Skin epidermis (tissue), 12 donors: ENCODE measurements around the gene GSTT2B.
"Not testable (repeated sequence)": the region's sequence is repeated elsewhere in the genome, so short reads cannot be mapped to it uniquely, and the experiment has no call there.

Source experiments
- H3K27ac ChIP-seq, 21 experiments: fragments of 200-600 bp; sonication (generic) in 11 of 21; one replicate each; pipeline ENCODE4 v1.5.0; 2020; ENCODE audit warnings: mild to moderate bottlenecking in 3 of 21, inconsistent platforms in 2 of 21, moderate library complexity in 2 of 21
- H3K4me3 ChIP-seq, 7 experiments: fragments of 200-600 bp; sonication (generic) in 2 of 7; one replicate each; pipeline ENCODE4 v1.5.0; 2020; ENCODE audit warnings: inconsistent platforms in 2 of 7, mild to moderate bottlenecking in 2 of 7, moderate library complexity in 1 of 7

Gene GSTT2B, protein sequence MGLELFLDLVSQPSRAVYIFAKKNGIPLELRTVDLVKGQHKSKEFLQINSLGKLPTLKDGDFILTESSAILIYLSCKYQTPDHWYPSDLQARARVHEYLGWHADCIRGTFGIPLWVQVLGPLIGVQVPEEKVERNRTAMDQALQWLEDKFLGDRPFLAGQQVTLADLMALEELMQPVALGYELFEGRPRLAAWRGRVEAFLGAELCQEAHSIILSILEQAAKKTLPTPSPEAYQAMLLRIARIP

DNA sequence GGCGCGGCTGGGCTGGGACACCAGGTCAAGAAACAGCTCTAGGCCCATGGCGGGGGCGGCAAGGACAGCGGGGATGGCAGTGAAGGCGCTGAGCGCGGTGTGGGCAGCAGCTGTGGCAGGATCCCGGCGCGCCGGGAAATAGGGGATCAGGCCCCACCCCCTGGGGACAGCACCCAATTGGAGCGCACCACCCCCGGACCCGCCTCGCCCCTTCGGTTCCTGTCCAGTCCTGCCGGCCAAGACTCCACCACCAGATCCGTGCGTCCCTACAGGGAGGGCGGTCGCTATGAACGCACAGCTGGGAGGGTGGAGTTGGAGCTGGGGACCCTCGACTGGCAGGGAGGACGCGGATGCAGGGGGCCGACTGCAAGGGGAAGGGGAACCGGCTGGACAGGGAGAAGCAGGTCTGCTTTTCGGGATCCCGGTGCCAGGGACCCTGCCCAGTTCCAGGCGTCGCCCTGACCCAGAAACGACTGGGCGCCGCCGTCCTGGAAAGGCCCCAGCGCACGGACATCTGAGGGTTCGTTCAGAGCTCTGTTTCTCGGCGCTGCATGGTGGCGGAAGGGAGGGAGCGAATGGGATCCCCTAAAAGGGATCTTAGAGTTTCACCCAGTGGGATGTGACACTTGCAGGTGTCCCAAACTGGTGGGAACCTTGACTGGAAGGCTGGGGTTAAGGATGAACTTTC is at the start of gene GSTT2B:
Gene GSTT2B (minus strand): TSS at position 112 of the 688 bp plus-strand sequence. CDS start 64 bp downstream, at position 48.
- not testable (repeated sequence) for H3K4me3 ChIP-seq, H3K27ac ChIP-seq

DNA sequence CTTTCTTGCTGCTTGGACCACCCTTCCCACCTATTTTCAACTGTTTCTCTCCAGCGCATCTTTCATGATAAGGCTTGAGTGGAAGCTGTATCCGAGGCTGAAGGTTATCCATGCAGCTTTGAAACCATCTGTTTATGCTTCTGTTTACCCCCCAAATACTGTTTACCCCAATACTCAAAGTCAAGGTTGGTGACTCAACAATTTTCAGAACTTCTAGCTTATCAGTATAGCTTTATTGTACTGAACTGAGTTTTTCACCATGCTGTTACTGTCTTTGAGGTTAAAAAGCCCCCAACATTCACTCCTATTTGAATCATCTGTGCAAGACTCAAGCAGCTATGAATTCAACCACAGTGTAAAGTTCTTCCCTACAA is 49.0 kb upstream of the GSTT2B start:
- H3K27ac ChIP-seq, result no peak overlapping the region
- H3K4me3 ChIP-seq, result no peak overlapping the region

DNA sequence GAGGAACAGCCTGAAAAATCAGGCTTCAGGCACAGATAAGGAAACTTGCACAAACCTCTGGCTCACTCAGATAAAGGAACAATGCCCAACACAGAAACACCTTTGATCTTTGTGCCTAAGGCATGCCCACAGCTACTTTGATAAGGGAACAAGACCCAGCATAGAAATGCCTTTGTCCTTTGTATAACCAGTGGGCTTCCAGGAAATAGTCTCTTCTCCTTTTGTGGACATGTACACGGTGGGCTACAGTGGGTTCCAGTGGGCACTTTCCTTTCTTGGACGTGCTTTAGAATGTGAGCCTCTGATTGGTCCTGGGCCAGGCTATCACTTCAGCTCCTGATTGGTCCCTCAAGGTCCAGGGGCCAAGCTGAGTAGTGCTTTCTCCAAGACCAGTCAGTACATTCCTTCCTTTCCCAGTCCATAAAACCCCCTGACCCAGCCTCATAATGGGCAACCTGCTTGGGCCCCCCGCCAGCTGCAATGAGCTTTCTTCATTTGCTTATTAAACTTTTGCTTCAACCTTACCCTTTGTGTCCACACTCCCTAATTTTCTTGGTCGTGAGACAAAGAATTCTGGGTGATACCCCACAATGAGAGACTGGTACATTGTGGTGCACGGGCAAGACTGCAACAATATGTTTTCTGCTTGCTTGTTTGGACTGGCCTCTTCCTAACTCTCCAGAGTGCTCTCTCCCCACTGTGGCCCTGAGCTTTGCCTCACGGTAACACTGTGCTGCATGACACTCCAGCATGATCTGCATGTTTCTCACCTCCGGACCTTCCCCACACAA is 48.4 kb upstream of the GSTT2B start:
- Histone ChIP-seq H3K27ac (no peak overlapping the region), H3K4me3 (no peak overlapping the region)

DNA sequence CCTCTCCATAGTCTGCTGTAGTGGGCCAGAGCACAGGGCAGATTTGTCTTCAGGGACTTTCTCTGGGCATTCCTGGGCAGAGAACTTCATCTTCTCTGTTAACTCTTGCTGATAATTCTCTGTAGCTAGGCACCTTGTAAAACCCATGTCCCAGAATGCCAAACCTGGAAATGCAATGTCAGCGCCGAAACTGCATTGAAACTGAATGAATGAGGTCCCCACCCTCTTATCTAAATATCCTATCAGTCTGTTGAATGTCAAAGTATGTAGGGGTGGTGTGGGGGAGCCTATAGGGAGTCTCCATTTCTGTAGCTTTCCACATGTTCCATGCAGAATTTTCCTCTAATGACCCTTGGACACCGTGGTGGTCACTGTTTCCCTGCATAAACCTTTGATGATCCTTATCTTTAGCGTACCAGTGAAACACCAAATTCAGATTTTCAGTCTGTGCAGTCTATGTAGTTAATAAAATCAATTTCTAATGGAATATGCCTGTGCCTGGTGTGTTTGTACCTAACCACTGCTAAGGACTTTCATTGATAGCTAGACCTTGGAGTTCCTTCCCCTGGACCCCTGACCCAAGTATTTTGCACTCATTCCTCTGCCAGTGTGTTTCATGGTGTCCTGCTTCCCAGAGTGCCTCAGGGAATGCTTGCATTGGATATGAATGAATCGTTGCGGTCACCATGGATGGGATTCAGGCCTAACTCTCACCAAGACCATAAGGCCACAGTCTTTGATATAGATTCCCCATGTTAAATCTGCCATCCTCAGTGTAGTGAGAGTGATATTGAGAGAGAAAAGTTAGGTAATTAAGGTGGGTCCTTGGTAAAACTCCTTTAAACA is 47.6 kb upstream of the GSTT2B start:
- Histone ChIP-seq H3K4me3 (no peak overlapping the region), H3K27ac (no peak overlapping the region)

DNA sequence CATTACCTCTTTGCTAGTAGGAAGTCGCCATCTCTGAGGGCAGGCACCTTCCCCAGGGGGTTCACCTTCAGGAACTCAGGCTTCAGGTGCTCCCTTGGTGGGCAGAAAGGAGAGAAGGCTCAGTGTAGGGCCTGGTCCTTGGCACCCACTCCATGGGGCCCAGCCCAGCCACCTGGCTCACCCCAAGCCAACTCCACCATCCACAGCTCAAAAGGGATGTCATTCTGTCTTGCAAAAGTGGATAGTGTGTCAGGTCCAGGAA is 47.0 kb upstream of the GSTT2B start:
- H3K27ac ChIP-seq, result no peak overlapping the region

DNA sequence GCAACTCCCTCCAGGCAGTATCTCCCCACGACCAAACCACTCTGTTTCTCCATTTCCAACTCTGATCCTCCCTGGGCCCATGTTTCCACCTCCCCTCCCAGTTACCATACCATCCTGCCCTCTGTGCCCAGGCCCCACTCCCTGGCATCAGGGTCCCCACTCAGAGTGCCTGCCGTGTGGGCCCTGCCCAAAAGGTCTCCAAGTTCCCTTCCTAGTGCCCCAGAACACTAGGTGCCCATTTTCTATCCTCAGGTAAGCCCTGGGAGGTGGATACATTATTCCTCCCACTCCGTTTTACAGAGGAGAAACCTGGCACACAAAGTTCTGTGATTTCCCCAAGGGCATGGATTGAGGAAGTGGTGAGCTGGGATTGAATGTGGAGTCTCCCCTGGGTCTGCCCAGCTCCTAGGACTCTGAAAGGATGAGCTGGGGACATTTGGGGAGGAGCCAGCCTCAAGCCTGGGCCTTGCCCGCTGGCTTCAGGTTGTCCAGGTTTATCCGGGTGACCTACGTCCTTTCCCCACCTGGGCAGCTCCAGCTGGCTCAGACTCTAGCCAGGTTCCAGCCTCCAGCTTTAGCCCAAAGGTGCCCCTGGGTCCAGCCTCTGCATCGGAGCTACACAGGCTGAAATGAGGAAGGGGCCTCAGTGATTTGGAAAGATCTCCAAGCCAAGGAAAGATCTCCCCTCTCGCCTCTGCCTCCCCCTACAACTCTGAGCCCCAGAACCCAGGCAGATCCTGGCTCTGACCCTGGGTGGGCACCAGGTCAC is 46.4 kb upstream of the GSTT2B start:
- Histone ChIP-seq H3K4me3 (no peak overlapping the region), H3K27ac (no peak overlapping the region)

More for the DNA sequence above, 47.0 kb upstream of the GSTT2B start:
- no peak overlapping the region for H3K4me3 ChIP-seq

DNA sequence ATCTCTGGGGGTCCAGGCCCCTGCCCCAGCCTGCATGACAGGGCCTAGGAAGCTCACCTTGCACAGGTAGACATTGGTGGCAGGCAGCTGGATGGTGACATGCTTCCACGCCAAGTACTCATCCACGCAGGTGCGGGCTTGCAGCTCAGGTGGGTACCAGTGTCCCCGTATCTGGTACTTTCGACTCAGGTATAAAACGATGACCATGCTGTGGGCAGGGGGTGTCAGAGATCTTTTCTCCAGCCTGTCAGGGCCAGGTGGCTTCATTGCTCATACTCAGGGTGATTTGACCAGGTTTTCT is 45.9 kb upstream of the GSTT2B start:
- Histone ChIP-seq H3K27ac (no peak overlapping the region), H3K4me3 (no peak overlapping the region)

DNA sequence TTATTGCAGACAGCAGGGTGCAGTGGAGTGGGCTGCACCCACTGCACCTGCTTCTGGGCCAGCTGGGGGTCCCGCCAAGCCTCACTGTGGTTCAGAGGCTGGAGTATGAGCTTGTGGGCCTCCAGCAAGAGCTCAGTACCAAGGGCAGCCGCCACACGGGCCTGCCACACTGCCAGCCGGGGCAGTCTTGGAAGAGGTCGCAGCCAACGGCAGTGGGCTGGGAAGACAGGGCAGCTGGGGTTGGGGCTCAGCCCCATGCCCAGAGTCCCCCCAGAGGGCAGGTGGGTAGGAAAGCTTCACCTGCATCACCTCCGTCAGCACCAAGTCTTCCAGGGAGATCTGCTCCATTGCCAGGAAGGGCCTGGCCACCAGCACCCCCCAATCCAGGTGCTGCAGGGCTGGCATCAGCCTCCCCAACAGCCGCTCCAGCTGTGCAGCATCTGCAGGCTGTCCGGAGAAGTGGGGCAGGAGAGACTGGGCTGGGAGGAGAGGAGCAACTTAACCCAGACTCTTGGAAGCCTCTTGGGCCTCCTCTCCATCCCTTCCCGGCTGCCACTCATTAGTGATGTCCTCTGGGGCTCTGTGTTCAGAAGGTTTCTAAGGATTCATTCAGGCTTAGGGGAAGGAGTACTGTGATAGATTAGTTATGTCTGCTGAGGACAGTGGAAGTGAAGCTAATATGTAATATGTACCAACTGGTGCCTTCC is 45.4 kb upstream of the GSTT2B start:
- no peak overlapping the region for H3K4me3 ChIP-seq
- no peak overlapping the region for H3K27ac ChIP-seq

DNA sequence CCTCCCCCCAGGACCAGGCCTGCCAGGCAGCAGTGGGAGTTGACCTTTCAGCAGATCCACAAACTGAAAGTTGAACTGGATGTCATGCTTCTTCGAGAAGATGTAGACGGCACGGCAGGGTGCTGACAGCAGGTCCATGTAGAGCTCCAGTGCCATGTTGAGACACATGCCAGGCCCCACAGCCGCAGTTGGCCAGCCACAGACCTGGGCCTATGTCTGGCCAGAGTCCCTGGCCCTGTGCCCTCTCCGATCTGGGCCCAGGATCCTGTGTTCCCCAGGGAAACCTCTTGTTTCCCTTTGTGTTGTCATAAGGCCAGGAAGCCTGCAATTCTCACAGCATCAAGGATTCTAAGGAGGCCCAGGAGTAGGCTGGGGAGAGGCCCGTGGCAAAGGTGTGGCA is 44.2 kb upstream of the GSTT2B start, which contains the start of gene GSTT4:
Gene GSTT4 (minus strand): TSS at position 253 of the 400 bp plus-strand sequence. CDS start 97 bp downstream, at position 156.
- Histone ChIP-seq H3K27ac (no peak within 1 kb of the TSS), H3K4me3 (no peak within 1 kb of the TSS)

DNA sequence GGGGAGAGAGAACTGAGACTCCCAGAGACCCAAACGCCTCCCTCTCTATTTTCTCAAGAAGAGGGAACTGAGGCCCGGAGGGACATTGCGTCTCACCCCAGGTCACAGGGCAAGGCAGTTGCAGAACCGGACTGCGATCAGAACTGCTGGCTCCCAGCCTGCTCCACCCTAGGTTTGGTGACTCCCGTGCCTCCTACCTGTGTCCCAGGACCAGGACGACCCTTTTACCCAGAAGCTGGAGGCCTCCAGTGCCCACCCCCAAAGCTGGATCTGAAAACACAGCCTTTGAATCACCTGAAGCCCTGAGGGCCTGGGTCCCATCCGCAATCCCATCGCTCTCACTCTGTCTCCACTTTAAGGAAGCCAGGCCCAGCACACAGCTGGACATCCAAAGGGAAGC is 42.9 kb upstream of the GSTT2B start:
- Histone ChIP-seq H3K4me3 (no peak overlapping the region), H3K27ac (no peak overlapping the region)

DNA sequence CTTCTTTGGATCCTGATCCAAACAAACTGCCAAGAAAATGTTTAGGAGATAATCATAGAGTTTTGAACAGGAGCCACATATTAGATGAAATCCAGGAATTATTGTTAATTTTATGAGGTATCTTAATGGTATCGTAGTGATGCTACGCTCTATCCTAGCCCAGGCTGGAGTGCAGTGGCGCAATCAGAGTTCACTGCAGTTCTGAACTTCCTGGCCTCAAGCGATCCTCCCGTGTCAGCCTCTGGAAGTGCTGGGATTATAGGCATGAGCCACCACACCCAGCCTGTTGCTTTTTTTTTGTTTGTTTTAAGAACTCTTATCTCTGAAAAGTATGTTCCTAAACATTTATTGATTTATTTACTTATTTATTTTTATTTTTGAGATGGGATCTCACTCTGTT is 41.9 kb upstream of the GSTT2B start:
- H3K4me3 ChIP-seq, result no peak overlapping the region

DNA sequence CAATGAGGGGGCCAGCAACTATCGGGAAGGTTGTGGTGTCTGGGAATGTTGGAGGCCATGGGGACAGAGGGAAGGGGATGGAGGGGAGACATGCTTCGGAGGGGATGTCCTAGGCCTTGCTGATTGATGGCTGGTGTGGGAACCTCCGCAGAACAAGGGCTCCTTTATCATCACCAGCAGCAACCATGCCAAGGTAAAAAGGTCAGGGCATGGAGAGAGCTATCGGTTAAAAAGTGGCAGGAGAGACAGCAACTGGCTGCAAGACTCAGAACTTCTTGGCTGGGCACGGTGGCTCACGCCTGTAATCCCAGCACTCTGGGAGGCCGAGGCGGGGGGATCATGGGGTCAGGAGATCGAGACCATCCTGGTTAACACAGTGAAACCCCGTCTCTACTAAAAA is 41.3 kb upstream of the GSTT2B start:
- H3K27ac ChIP-seq, result no peak overlapping the region
- H3K4me3 ChIP-seq, result no peak overlapping the region

More for the DNA sequence above, 41.9 kb upstream of the GSTT2B start:
- H3K27ac ChIP-seq, result no peak overlapping the region

DNA sequence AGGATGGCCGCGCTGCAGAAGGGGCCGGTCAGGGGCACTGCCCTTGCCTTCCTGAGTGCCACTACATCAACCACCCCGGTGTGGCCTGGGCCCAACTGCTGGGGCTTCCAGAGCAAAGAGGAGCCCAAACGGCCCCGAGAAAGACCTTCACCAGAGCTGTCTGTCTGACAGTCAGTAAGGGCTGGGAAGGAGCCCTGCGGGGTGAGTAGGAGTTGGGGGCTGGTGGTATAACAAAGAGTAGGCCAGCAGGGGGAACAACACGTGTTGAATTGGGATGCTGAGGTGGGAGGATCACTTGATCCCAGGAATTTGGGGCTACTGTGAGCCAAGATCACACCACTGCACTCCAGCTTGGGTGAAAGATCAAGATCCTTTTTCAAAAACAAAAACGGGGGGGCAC is 40.3 kb upstream of the GSTT2B start:
- H3K4me3 ChIP-seq, result no peak overlapping the region

DNA sequence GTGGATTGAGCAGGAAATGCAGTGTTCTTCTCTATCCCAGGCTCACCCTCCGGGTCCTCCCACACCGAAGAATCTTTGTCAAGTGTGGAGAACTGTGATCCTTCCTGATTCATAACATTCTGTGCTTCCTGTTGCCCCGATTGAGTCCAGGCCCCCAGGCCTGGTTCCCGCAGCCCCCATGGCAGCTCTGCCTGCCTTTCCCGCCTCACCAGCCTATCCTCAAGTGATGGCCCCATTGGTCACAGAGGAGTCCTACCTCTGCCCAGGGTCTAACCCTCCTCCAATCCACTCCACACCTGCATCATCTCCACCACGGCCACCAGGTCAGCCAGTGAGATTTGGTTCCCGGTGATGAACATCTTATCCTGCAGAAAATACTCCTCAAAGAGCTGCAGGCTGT is 38.8 kb upstream of the GSTT2B start:
- H3K27ac ChIP-seq, H3K4me3 ChIP-seq: not testable (repeated sequence)

More for the DNA sequence above, 40.3 kb upstream of the GSTT2B start:
- H3K27ac ChIP-seq, result no peak overlapping the region

DNA sequence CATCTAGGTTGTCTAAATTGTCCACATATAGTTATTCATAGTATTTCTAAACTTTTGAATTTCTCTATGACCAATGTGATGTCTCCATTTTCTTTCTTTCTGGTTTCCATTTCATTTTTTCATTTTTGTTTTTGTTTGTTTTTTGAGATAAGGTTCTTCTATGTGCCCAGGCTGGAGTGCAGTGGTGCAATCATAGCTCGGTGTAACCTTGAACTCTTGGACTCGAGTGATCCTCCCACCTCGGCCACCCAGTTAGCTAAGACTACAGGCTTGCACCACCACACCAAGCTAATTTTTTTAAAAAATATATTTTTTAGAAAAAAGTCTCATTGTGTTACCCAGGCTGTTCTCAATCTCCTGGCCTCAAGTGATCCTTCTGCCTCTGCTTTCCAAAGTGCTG is 36.1 kb upstream of the GSTT2B start:
- H3K27ac ChIP-seq, result no peak overlapping the region
- H3K4me3 ChIP-seq, result no peak overlapping the region

DNA sequence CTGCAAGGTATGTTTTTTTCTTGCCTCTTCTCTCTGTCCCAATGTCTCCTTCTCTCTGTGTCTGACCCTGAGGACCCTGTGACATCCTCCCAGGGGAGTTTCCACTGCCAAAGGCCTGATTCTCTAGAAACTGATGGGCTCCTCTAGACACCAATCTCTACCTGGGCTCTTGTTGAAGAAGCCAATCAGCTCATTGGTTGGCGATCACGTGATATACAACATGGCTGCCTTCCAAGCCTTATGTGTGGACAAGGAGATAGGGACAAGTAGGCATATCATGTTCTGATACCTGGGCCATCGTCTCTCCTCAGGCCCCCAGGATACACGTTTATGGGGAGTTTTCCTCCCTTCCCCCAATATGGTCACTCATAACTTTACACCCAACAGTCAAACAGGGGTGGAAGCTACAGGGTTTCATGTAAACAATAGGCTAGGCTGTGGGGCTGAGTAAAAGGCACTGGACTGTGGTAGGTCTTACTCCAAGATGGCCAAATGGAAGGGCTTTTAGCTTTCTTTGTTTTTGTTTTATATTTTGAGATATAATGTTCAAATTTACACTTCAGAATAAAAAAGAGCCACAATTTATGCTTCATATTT is 32.7 kb upstream of the GSTT2B start:
- H3K27ac ChIP-seq, result not testable (repeated sequence)

DNA sequence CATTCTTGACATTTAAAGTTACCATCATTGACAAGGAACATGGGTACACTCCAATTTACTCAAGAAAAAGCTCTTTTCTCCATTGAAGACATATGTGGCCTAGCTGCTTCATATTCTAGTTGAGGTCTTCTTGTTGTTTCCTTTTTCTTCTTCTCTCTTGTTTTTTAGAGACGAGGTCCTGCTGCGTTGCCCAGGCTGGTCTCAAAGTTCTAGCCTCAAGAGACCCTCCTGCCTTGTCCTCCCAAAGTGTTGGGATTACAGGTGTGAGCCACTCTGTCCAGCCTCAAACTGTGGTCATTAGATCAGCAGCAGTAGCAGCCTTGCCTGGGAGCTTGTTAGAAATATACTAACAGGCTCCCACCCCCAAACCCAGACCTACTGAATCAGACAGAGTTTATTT is 32.1 kb upstream of the GSTT2B start:
- H3K4me3 ChIP-seq, H3K27ac ChIP-seq: not testable (repeated sequence)

More for the DNA sequence above, 32.7 kb upstream of the GSTT2B start:
- not testable (repeated sequence) for H3K4me3 ChIP-seq

DNA sequence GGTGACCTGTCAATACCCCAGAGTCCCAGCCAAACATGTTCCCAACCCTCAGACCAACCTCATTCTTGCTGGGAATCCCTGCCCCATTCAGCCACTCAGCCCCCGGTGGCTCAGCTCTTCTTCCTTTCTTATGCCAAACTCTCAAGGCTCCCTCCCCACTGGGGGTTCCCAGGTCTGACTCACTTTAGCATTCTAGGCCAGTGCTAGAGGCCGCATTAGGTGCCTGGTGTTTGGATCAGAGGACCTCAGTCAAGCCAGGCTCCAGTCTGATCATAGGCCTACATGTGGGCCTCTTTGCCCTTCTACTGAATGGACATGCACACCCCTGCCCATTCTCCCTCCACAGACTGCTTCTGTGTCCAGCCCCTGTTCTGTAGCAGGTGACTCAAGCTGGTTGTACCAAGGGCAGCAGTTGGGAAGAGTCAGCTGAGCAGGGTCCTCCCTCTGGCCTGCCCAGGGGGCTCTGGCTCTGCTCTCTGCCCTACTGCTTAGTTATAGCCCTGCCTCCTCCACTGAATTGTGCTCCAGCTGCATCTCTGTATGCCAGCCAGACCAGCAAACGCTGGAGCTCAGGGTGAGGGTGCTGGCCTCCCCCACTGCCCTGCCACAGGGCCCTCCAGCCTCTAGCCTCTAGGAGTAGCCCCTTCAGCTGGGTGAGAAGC is 28.7 kb upstream of the GSTT2B start:
- H3K27ac ChIP-seq, H3K4me3 ChIP-seq: not testable (repeated sequence)
